T-cell (primary cell): ENCODE results near the gene TRAF3IP1. TPM values are rescaled to one million over a fixed set of nuclear protein-coding genes. Genes with fewer than 3 reads are reported as not detected.
A peak's percentile ranks its signal among the peaks of the same experiment; 100 is the strongest.

ENCODE experiments used
- ATAC-seq, 4 experiments: fragments of 200-7000 bp in 3 of 4; fragments of 150-1000 bp in 1 of 4; cut with Tn5 transposase; replicated peaks in 1 of 4; 1 replicate in 3 of 4; 2 replicates in 1 of 4; pipeline ENCODE4 v1.10.0; 2021; ENCODE audit warnings: moderate library complexity in 3 of 4, mild to moderate bottlenecking in 2 of 4, moderate number of reproducible peaks in 1 of 4
- CTCF ChIA-PET, 2 donors: fragments of 300-600 bp; sonication (Branson Sonifier 250); formaldehyde crosslinking; loops; one replicate each; lab custom pipeline; 2022; ENCODE audit warnings: antibody characterized with exemption in 2 of 2; lab: Charles Lee
- POLR2A ChIA-PET, 2 donors: fragments of 300-600 bp; sonication (Branson Sonifier 250); formaldehyde crosslinking; loops; one replicate each; lab custom pipeline; 2022; ENCODE audit warnings: antibody characterized with exemption in 2 of 2; lab: Charles Lee
- DNase-seq, 35 experiments: peaks; one replicate each; pipeline versions ENCODE4 v3.0.0 to v3.0.0-alpha.2; 2013 to 2023
- H3K27ac ChIP-seq: one replicate; pipeline ENCODE4 v1.5.1; 2013; ENCODE audit warnings: low read length
- H3K27me3 ChIP-seq, 2 experiments: replicated peaks in 1 of 2; 1 replicate in 1 of 2; 2 replicates in 1 of 2; pipeline versions ENCODE4 v1.6.1 to v1.7.0; 2013; ENCODE audit warnings: low read length in 1 of 2, mixed read lengths in 1 of 2; ENCODE audit not compliant: control insufficient read depth in 2 of 2, insufficient read depth in 2 of 2; ENCODE audit errors: extremely low read depth in 1 of 2
- H3K36me3 ChIP-seq, 2 donors: 1 replicate in 1 of 2; 2 replicates in 1 of 2; pipeline versions ENCODE4 v1.6.1 to v1.7.0; 2013; ENCODE audit warnings: low read length in 1 of 2; ENCODE audit not compliant: control insufficient read depth in 2 of 2, insufficient read depth in 1 of 2; ENCODE audit errors: extremely low read depth in 1 of 2
- H3K4me1 ChIP-seq, 2 experiments: 1 replicate in 1 of 2; 2 replicates in 1 of 2; pipeline versions ENCODE4 v1.6.1 to v1.7.0; 2013; ENCODE audit warnings: low read length in 2 of 2, mixed read lengths in 1 of 2; ENCODE audit not compliant: insufficient read depth in 2 of 2, control insufficient read depth in 1 of 2; ENCODE audit errors: extremely low read depth in 1 of 2
- H3K4me3 ChIP-seq, 2 donors: 1 replicate in 1 of 2; 2 replicates in 1 of 2; pipeline versions ENCODE4 v1.5.1 to v1.7.0; 2013; ENCODE audit warnings: mild to moderate bottlenecking in 2 of 2, low read length in 1 of 2, moderate library complexity in 1 of 2; ENCODE audit not compliant: control insufficient read depth in 1 of 2; ENCODE audit errors: extremely low read depth in 1 of 2
- H3K9me3 ChIP-seq: 2 replicates; pipeline ENCODE4 v1.7.0; 2013
- H3K27ac Mint-ChIP-seq, 2 donors: one replicate each; pipeline ENCODE4 v1.8.0; 2020 to 2021; ENCODE audit warnings: mild to moderate bottlenecking in 2 of 2, mixed read lengths in 2 of 2
- H3K27me3 Mint-ChIP-seq, 2 donors: one replicate each; pipeline ENCODE4 v1.8.0; 2021 to 2022; ENCODE audit warnings: mixed read lengths in 2 of 2
- H3K36me3 Mint-ChIP-seq: one replicate; pipeline ENCODE4 v1.8.0; 2021; ENCODE audit warnings: mixed read lengths
- H3K4me1 Mint-ChIP-seq, 3 donors: one replicate each; pipeline ENCODE4 v1.8.0; 2020 to 2022; ENCODE audit warnings: mixed read lengths in 3 of 3, mild to moderate bottlenecking in 1 of 3
- H3K4me3 Mint-ChIP-seq, 3 donors: one replicate each; pipeline ENCODE4 v1.8.0; 2020 to 2022; ENCODE audit warnings: mild to moderate bottlenecking in 3 of 3, mixed read lengths in 3 of 3, moderate library complexity in 3 of 3
- H3K9me3 Mint-ChIP-seq, 3 donors: one replicate each; pipeline ENCODE4 v1.8.0; 2020 to 2022; ENCODE audit warnings: mixed read lengths in 3 of 3
- WGBS: methylation state at CpG from one replicate; pipeline ENCODE4 v1.1.5; 2013; ENCODE audit warnings: missing lambda C conversion rate; ENCODE audit not compliant: insufficient coverage; 5-methylcytosine and 5-hydroxymethylcytosine counted together
- total RNA-seq, 35 experiments: library from RNA in 6 of 35; stranded (reverse) in 6 of 35; fragments of 120-200 nt in 1 of 35; gene quantifications; one replicate each; pipeline versions ENCODE4 v1.2.1 to v1.2.4 and lab custom pipeline; 2013 to 2026

Gene TRAF3IP1
- total RNA-seq, 5 donors from 2014 or later (not counting 1 experiment from before 2014, with no cell fraction given), result 6.3 to 12.1 (median 11.8) TPM

- Mint-ChIP-seq H3K27ac (no peak overlapping the region), H3K9me3 (no peaks in the 10 kb centered on the region), H3K4me3 (no peak overlapping the region), H3K4me1 (peaks cover 0 to 7% (median 5%) of the 10 kb centered on the region in 3 donors), H3K27me3 (no peaks in the 10 kb centered on the region), H3K36me3 (peaks cover 3% of the 10 kb centered on the region)
- Histone ChIP-seq H3K27me3 (no peaks in the 10 kb centered on the region), H3K9me3 (no peaks in the 10 kb centered on the region), H3K4me1 (no peaks in the 10 kb centered on the region), H3K27ac (no peak overlapping the region), H3K36me3 (no peaks in the 10 kb centered on the region), H3K4me3 (no peak overlapping the region)
- ATAC-seq (no peak), DNase-seq (no peak)
- WGBS, result no CpG with 5 or more reads among the region's 6 CpGs
- POLR2A ChIA-PET, result no interaction called here
- CTCF ChIA-PET, result no interaction called here
Measured at GRCh38 chr2:238391042-238391689, 70.8 kb downstream of the TRAF3IP1 start.

- H3K9me3 Mint-ChIP-seq, result no peaks in the 10 kb centered on the region
Measured at GRCh38 chr2:238396663-238397062, 76.3 kb downstream of the TRAF3IP1 start.

DNA sequence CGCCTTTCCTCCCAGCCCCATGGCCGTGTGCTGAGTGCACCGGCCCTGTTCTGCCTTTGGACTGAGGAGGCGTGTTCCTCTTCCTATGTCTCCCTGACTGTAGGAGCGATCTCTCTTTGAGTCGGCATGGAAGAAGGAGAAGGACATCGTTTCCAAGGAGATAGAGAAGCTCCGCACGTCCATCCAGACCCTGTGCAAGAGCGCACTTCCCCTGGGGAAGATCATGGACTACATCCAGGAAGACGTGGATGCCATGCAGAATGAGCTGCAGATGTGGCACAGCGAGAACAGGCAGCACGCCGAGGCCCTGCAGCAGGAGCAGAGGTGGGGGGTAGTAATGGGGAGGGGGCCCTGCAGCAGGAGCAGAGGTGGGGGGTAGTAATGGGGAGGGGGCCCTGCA lies 77.0 kb downstream of the TRAF3IP1 start:
- Mint-ChIP-seq H3K27ac (no peak overlapping the region), H3K27me3 (no peaks in the 10 kb centered on the region), H3K9me3 (no peaks in the 10 kb centered on the region), H3K4me1 (no peaks in the 10 kb centered on the region), H3K4me3 (no peak overlapping the region), H3K36me3 (peaks cover 3% of the 10 kb centered on the region)
- ChIA-PET POLR2A (no interaction called here), CTCF (no interaction called here)
- Histone ChIP-seq H3K4me3 (no peak overlapping the region), H3K27ac (no peak overlapping the region), H3K27me3 (no peaks in the 10 kb centered on the region), H3K36me3 (no peaks in the 10 kb centered on the region), H3K4me1 (no peaks in the 10 kb centered on the region), H3K9me3 (no peaks in the 10 kb centered on the region)
- ATAC-seq (no peak), DNase-seq (no peak)
- 97% methylated on average over 11 of the region's 14 CpGs for WGBS

More at GRCh38 chr2:238396663-238397062, 76.3 kb downstream of the TRAF3IP1 start:
- no peak overlapping the region for H3K27ac Mint-ChIP-seq
- 95% methylated on average over 6 of the region's 7 CpGs for WGBS
- ChIA-PET CTCF (no interaction called here), POLR2A (no interaction called here)
- H3K4me3 ChIP-seq, result no peak overlapping the region
- ATAC-seq (no peak), DNase-seq (no peak)
- H3K27me3 Mint-ChIP-seq, result no peaks in the 10 kb centered on the region
- H3K4me1 Mint-ChIP-seq, result no peaks in the 10 kb centered on the region
- H3K4me3 Mint-ChIP-seq, result no peak overlapping the region
- H3K9me3 ChIP-seq, result no peaks in the 10 kb centered on the region
- H3K36me3 ChIP-seq, result no peaks in the 10 kb centered on the region
- H3K27ac ChIP-seq, result no peak overlapping the region
- H3K36me3 Mint-ChIP-seq, result peaks cover 3% of the 10 kb centered on the region
- no peaks in the 10 kb centered on the region for H3K4me1 ChIP-seq
- no peaks in the 10 kb centered on the region for H3K27me3 ChIP-seq

GRCh38 chr2:238398577-238398976 lies 78.3 kb downstream of the TRAF3IP1 start:
- Histone ChIP-seq H3K36me3 (no peaks in the 10 kb centered on the region), H3K9me3 (no peaks in the 10 kb centered on the region), H3K4me1 (no peaks in the 10 kb centered on the region), H3K27me3 (no peaks in the 10 kb centered on the region), H3K4me3 (no peak overlapping the region), H3K27ac (no peak overlapping the region)
- ATAC-seq (no peak), DNase-seq (no peak)
- Mint-ChIP-seq H3K4me1 (no peaks in the 10 kb centered on the region), H3K36me3 (peaks cover 3% of the 10 kb centered on the region), H3K9me3 (no peaks in the 10 kb centered on the region), H3K27ac (no peak overlapping the region), H3K4me3 (no peak overlapping the region), H3K27me3 (no peaks in the 10 kb centered on the region)
- POLR2A ChIA-PET, result no interaction called here
- WGBS, result 93% methylated on average over 3 of the region's 6 CpGs
- CTCF ChIA-PET, result no interaction called here

DNA sequence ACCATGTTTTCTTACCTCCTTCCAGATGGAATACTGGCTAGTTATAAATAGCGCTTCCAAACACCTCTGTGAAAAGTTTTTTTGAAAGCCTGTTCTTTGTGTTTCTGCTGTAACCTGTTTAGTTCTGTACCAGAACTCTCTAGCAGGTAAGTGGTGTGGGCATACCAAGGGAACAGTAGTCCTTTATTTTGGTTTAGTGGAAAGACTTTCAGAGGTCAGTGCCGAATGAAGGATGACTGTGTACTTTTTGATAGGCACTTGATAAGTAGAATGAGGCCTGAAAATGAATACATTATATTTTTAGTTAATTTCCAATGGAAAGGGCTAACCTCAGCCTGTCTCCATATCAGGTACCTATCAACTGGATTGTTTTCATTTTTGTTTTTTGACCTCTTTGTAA lies 78.8 kb downstream of the TRAF3IP1 start:
- ATAC-seq (no peak), DNase-seq (no peak)
- Mint-ChIP-seq H3K9me3 (no peaks in the 10 kb centered on the region), H3K4me1 (no peaks in the 10 kb centered on the region), H3K36me3 (peaks cover 5% of the 10 kb centered on the region), H3K27me3 (no peaks in the 10 kb centered on the region), H3K4me3 (no peak overlapping the region), H3K27ac (peak overlapping the region in 1 of 2 donors; percentile 12)
- no CpG with 5 or more reads among the region's 2 CpGs for WGBS
- Histone ChIP-seq H3K36me3 (no peaks in the 10 kb centered on the region), H3K27me3 (no peaks in the 10 kb centered on the region), H3K9me3 (no peaks in the 10 kb centered on the region), H3K4me3 (no peak overlapping the region), H3K27ac (no peak overlapping the region), H3K4me1 (no peaks in the 10 kb centered on the region)
- ChIA-PET CTCF (no interaction called here), POLR2A (no interaction called here)

GRCh38 chr2:238401551-238401950 lies 81.2 kb downstream of the TRAF3IP1 start:
- H3K27ac Mint-ChIP-seq, result no peak overlapping the region
- H3K36me3 ChIP-seq, result no peaks in the 10 kb centered on the region
- WGBS, result 91% methylated on average over 4 of the region's 8 CpGs
- no peak overlapping the region for H3K27ac ChIP-seq
- peaks cover 5 to 12% (median 5%) of the 10 kb centered on the region in 3 donors for H3K4me1 Mint-ChIP-seq
- H3K4me1 ChIP-seq, result peaks cover 6 to 20% of the 10 kb centered on the region in 2 experiments
- no peaks in the 10 kb centered on the region for H3K27me3 ChIP-seq
- no peaks in the 10 kb centered on the region for H3K9me3 ChIP-seq
- no peak overlapping the region for H3K4me3 Mint-ChIP-seq
- ATAC-seq, result no peak
- no peaks in the 10 kb centered on the region for H3K27me3 Mint-ChIP-seq
- POLR2A ChIA-PET, result no interaction called here
- no peak for DNase-seq
- CTCF ChIA-PET, result interaction anchor here in 1 of 2 donors (0.6 kb wide), 1 partner anchor 1911 kb away, joined by 4 read pairs; no protein-coding TSS in a partner anchor
- no peak overlapping the region for H3K4me3 ChIP-seq
- peaks cover 6% of the 10 kb centered on the region for H3K36me3 Mint-ChIP-seq
- no peaks in the 10 kb centered on the region for H3K9me3 Mint-ChIP-seq
